Liver (tissue), 3 donors: ENCODE data around the gene PLPP2.

Experiments used
- SP1 ChIP-seq: IDR thresholded peaks from 2 replicates; pipeline ENCODE4 v1.6.1; 2018; ENCODE audit warnings: antibody characterized with exemption, mild to moderate bottlenecking
- TAF1 ChIP-seq: conservative IDR thresholded peaks from 2 replicates; pipeline ENCODE4 v1.6.1; 2016; ENCODE audit warnings: antibody characterized with exemption, mild to moderate bottlenecking
- TF ChIP-seq, protein P1 (sequence below): fragments of 150-350 bp; IDR thresholded peaks from 2 replicates; pipeline ENCODE4 v1.5.1; 2017; ENCODE audit warnings: improper control_type of control experiment, low read depth, low read length; ENCODE audit not compliant: missing input control
- donor health status: healthy.
- donor health status: healthy.

DNA sequence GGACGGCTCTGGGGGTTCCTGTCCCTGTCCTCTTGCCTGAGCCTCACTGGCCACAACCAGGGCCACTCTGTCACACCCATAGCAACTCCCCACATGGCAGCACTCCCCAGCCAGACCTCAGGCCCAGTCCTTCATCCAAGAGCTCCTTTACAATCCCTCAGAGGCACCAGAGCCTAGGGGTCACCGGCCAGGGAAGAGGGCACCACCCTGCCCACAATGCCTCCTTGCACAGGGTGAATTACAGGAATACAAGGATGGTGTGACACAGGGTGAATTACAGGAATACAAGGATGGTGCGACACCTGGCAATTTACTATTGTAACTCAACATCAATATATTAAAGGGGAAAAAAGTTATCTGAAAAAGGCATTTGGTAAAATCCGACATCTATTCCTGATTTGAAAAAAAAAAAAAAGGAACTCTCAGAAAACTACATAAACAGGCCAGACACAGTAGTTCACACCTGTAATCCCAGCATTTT, 36.9 kb upstream of the PLPP2 start:
- no peak for TF ChIP-seq SP1
- TF ChIP-seq, protein P1, sequence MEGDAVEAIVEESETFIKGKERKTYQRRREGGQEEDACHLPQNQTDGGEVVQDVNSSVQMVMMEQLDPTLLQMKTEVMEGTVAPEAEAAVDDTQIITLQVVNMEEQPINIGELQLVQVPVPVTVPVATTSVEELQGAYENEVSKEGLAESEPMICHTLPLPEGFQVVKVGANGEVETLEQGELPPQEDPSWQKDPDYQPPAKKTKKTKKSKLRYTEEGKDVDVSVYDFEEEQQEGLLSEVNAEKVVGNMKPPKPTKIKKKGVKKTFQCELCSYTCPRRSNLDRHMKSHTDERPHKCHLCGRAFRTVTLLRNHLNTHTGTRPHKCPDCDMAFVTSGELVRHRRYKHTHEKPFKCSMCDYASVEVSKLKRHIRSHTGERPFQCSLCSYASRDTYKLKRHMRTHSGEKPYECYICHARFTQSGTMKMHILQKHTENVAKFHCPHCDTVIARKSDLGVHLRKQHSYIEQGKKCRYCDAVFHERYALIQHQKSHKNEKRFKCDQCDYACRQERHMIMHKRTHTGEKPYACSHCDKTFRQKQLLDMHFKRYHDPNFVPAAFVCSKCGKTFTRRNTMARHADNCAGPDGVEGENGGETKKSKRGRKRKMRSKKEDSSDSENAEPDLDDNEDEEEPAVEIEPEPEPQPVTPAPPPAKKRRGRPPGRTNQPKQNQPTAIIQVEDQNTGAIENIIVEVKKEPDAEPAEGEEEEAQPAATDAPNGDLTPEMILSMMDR, result no peak
- TF ChIP-seq TAF1, result no peak
